ENCODE measurements around the gene PPP2R5B. TPM values are rescaled to one million over a fixed set of nuclear protein-coding genes. Genes with fewer than 3 reads are reported as not detected.

PPP2R5B gene
- total RNA-seq, 4 donors from 2014 or later: 7.8 to 20.3 (median 12.4) TPM

- no peak for DNase-seq (ENCODE audit: low spot score)
- no peak for ATAC-seq (ENCODE audit: low FRiP score)
- no peak for TF ChIP-seq CTCF (IDR thresholded peaks at IDR 0.05)
Observed at GRCh38 chr11:64920124-64920523, 4.4 kb upstream of the PPP2R5B start.

- ATAC-seq (ENCODE audit: low FRiP score): no peak
- no peak for DNase-seq (ENCODE audit: low spot score)
- TF ChIP-seq CTCF (IDR thresholded peaks at IDR 0.05): no peak
Observed at GRCh38 chr11:64921384-64921783, 3.1 kb upstream of the PPP2R5B start.

- no peak for TF ChIP-seq CTCF (IDR thresholded peaks at IDR 0.05)
- ATAC-seq (ENCODE audit: low FRiP score) (no peak), DNase-seq (ENCODE audit: low spot score) (no peak)
Observed at GRCh38 chr11:64923151-64923661, 1.3 kb upstream of the PPP2R5B start.

- TF ChIP-seq CTCF (IDR thresholded peaks at IDR 0.05): no peak
- DNase-seq (ENCODE audit: low spot score) (no peak), ATAC-seq (ENCODE audit: low FRiP score) (no peak)
Observed at GRCh38 chr11:64924910-64925284, 408 bp downstream of the PPP2R5B start.

GRCh38 chr11:64925536-64926436, 1.3 kb downstream of the PPP2R5B start:
- ATAC-seq (ENCODE audit: low FRiP score) (no peak), DNase-seq (ENCODE audit: low spot score) (no peak)
- no peak for TF ChIP-seq CTCF (IDR thresholded peaks at IDR 0.05)

GRCh38 chr11:64926689-64927088, 2.2 kb downstream of the PPP2R5B start:
- ATAC-seq (ENCODE audit: low FRiP score): no peak
- DNase-seq (ENCODE audit: low spot score): no peak
- no peak for TF ChIP-seq CTCF (IDR thresholded peaks at IDR 0.05)

- no peak for TF ChIP-seq CTCF (IDR thresholded peaks at IDR 0.05)
- DNase-seq (ENCODE audit: low spot score) (no peak), ATAC-seq (ENCODE audit: low FRiP score) (no peak)
Observed at GRCh38 chr11:64928957-64929356, 4.5 kb downstream of the PPP2R5B start.
